HL-60/S4 treated with retinoic acid at 250 ng/mL for 4 days and 3 days (cell line): ENCODE measurements around the gene DOK7.
"Not testable (repeated sequence)": the region's sequence is repeated elsewhere in the genome, so short reads cannot be mapped to it uniquely, and the experiment has no call there.

Experiments
- in situ Hi-C: fragments of 300-500 bp; cut with MboI; formaldehyde crosslinking; loops from 2 replicates; pipeline ENCODE4 v1.7.0; 2022; ENCODE audit warnings: low sequenced_read_pairs

DOK7 gene

DNA sequence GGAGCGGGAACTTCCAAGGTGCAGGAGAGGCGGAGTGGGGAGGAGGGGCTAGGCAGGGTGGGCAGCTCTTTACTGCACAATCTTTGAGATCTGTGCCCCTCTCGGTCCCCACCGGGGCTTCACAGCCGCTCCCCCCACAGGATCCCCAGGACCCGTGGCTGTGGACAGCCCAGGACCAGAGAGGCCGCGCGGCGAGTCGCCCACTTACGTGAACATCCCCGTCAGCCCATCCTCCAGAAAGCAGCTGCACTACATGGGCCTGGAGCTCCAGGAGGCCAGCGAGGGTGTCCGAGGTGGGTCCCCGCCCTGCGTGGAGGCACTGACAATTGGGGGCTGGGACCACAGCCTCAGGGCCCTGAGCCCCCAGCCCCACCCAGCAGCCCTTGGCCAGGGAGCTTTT is 37.0 kb downstream of the DOK7 start:
- in situ Hi-C loops = no loop called here

DNA sequence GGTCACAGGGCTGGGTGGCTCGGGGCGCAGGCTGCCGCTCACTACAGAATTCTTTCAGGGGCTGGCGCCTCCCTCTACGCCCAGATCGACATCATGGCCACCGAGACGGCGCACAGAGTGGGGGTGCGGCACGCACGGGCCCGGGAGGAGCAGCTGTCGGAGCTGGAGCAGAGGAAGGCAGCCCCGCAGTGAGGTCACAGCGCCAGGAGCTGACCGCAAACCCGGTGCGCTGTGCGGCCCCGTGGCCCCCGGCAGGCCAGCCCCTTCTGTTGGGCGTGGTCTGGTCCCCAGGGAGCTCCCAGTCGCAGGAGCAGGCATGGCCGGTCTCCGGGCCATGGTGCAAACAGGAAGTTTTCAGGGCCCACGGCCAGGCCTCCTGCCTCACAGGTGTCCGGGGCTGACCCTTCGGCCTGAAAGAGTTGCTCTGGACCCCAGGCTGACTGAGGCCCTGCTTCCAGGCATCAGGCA is 37.6 kb downstream of the DOK7 start:
- in situ Hi-C loops = no loop called here

- in situ Hi-C loops = no loop called here
Measured at GRCh38 chr4:3501126-3501824, 38.2 kb downstream of the DOK7 start.

GRCh38 chr4:3501825-3502425 is 38.8 kb downstream of the DOK7 start:
- in situ Hi-C loops = no loop called here

GRCh38 chr4:3502941-3503936 is 40.1 kb downstream of the DOK7 start:
- in situ Hi-C loops = no loop called here

GRCh38 chr4:3505231-3505630 is 42.1 kb downstream of the DOK7 start:
- in situ Hi-C loops = no loop called here

DNA sequence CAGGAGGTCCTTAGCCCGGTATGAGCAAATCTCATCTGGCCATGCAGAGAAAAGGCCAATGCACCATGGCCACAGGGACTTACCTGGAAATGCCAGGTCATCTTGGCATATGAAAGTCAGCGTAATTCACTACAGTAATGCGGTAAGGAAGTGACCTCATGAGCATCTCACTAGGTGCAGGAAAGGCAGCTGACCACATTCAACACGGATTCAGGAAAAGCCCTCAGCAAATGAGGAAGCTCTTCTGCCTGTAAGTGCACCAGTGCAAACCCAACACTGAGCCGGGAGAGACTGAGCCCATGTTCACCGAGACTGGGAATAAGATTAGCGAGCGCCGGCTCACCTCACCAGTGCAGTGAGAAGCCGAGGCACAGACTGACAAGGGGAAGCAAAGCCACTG is 45.4 kb downstream of the DOK7 start:
- in situ Hi-C loops = no loop called here

GRCh38 chr4:3510481-3510880 is 47.4 kb downstream of the DOK7 start:
- in situ Hi-C loops = no loop called here

- in situ Hi-C loops = no loop called here
Measured at GRCh38 chr4:3511187-3511586, 48.1 kb downstream of the DOK7 start.

- in situ Hi-C loops = not testable (repeated sequence)
Measured at GRCh38 chr4:3511601-3512000, 48.5 kb downstream of the DOK7 start.

DNA sequence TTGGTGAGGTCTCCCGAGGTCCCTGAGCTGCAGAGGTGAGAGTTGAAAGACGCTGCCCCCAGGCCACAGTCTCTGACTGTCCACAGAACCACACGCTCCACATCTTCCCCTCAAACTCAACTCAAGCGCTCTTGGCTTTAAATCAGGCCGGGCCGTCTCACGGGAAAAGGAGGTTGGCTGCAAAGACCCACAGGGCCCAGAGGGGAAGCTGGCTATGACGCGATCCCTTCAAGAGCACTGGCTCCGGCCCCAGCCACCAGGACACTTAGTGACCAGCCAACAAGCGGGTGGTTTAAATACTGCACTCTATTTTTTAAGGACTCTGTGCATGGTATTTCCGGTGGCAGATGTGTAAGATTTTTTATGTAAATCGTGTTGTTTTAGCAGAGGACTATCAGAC is 49.2 kb downstream of the DOK7 start:
- in situ Hi-C loops = no loop called here

DNA sequence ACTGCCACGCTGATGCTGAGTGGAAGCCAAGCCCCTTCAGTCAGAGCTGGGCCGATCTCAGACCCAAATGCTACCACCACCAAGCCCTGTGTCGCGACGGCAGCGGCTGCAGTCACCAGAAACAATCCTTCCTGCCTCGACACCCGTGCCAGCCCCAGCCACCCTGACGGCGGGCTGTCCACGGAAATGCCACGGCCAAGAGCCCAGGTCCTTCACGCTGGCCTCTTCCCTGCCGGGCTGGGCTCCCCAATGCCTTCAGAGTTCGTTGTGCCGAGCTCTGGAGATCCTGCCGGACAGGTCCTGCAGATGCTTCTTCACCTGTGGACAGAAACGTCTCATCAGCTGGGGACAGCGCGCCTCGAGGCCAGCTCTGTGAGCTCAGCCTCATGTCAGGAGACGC is 49.6 kb downstream of the DOK7 start:
- in situ Hi-C loops = no loop called here

DNA sequence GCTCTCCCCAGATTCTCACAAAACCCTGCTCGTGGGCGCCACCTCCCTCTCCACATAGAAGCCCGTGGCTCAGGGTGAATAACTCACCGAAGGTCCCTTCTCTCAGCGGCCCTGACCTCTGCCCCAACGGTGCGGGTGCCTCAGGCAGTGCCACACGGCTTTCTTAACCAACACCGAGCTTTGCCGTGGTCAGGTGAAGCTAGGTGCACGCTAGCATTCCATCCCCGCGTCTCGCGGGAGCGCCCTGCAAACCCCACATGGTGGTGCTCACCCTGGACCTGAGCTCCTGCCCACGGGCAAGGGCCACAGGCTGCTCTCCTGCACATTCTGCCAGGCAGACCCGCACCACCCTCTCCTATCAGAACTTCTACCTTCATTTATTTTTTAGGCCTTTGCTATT is 50.7 kb downstream of the DOK7 start:
- in situ Hi-C loops = no loop called here

- in situ Hi-C loops = no loop called here
Measured at GRCh38 chr4:3514221-3514780, 51.2 kb downstream of the DOK7 start.

GRCh38 chr4:3514806-3515501 is 51.8 kb downstream of the DOK7 start:
- in situ Hi-C loops = no loop called here

- in situ Hi-C loops = no loop called here
Measured at GRCh38 chr4:3515646-3516045, 52.5 kb downstream of the DOK7 start.

GRCh38 chr4:3516061-3516835 is 53.1 kb downstream of the DOK7 start:
- in situ Hi-C loops = no loop called here

GRCh38 chr4:3516836-3517730 is 54.0 kb downstream of the DOK7 start:
- in situ Hi-C loops = no loop called here
